Inferior parietal cortex (tissue), 1 donor: ENCODE data around the gene CFH.
"Not testable (repeated sequence)": the region's sequence is repeated elsewhere in the genome, so short reads cannot be mapped to it uniquely, and the experiment has no call there.

Source experiments
- DNase-seq: peaks from one replicate; pipeline ENCODE4 v3.0.0-alpha.2; 2016; ENCODE audit errors: extremely low spot score

Gene CFH

DNA sequence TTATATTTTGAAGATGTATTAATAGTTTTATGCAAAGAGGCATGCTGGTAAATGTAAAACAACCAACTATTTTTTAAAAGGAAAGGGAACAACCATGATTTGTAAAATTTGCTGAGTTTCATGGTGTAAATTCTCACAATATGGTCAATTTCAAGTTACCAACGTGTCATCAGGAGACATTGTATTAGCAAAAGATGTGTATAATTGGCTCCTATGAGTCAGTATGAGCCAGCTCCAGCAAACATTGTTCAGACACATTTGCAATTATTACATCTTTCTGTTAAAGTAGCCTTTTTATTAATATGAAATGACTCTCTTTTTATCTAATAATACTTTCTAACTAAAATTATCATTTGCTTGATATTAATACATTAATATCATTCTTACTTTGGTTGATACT lies 15.3 kb downstream of the CFH start:
- no peak for DNase-seq

DNA sequence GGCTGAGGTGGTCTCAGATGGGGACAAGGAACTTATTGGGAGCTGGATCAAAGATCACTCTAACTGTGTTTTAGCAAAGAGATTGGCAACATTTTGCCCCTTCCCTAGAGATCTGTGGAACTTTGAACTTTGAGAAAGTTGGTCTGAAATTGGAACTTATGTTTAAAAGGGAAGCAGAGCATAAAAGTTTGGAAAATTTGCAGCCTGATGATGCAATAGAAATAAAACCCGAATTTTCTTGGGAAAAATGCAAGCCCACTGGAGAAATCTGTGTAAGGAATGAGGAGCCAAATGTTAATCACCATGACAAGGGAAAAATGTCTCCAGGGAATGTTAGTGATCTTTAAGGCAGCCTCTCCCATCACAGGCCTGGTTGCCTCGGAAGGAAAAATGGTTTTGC lies 17.2 kb downstream of the CFH start:
- DNase-seq, result no peak

DNA sequence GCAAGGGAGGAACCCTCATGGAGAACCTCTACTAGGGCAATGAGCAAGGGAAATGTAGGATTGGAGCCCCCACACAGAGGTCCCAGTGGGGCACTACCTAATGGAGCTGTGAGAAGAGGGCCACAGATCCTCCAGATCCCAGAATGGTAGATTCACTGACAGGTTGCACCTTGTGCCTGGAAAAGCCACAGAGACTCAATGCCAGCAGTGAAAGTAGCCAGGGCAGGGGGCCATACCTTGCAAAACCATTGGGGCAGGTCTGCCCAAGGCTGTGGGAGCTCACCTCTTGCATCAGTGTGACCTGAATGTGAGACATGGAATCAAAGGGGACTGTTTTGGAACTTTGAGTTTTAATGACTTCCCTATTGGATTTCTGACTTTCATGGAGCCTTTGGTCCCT lies 17.9 kb downstream of the CFH start:
- no peak for DNase-seq

DNA sequence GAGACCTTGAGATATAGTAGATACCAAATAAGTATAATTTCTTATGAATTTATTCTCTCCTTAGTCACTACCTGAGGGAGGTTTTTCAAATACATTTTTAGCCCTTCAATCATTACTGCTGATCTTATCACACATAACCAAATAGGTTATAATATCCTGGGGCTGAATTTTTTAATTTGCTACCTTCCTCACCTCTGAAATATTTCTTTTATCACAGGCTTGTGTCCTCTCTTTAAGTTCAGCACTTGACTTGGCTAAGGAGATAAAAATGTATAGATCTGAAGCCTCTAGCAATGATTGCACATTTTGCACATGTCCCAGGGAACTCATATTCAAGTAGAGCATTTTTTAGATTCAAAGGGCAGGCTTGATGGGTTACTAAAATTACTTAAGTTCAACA lies 23.1 kb downstream of the CFH start:
- no peak for DNase-seq

DNA sequence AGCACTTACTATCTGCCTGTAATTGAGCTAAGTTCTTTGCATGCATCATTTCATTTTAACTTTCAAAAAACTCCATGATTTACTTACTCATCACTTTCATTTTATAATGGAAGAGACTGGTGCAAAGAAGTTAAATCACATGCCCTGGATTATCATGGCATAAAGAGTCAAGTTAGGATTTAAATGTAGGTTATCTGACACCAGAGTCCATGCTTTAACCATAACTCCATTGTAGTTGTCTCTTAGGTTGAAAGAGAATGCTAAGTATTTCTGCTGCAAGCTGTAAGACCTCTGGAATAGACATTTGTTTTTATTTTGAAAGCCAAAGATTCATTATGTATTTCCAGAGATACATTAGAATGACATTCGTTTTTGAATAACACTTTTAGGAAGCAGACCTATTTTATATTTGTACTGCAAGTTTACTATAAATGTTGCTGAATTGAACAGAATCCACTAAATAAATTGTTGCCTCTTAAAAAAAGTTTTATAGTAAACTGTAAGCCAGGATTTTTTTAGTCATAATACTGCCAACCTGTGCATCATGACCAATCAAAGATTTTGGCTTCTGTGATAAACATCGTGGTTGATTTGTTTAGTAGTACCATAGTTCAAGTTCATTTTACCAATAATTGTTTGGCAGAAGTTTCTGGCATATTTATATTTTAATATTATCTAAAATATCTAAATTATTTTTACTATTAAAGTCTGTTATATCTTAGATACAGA lies 26.1 kb downstream of the CFH start:
- DNase-seq, result no peak

DNA sequence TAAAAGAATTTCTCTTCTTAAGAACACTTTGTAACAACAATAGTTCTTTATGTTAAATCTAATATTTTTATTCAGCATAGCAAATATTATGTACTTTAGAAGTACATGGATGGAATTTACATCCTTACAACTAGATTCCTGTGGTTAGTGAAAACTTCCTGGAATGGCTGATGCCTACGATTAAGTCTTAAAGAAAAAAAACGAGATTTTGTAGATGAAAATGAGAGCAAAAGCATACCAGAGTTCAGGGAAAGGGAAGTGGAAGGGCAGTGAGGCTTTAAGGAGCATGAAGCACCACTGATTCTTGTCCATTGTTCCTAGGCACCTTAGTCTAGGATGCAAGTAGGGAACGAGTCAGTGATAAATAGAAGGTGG lies 26.7 kb downstream of the CFH start:
- DNase-seq, result no peak

DNA sequence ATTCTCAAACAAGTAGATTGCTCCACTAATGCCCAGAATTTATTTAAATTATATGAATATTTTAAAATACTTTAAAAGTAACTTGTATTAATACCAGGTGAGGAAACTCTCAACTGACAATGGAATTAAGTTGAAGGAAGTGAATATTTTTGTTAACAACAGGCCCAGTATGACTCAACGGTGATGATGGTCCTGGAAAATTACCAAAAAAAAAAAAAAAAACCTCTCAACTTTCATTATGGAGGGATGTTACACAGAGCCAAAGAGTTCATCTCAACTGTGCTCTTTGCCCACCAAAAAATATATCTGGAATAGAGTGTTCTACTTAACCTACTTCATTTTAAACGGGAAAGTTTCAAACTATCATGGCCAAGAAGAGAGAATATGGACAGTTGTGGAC lies 28.3 kb downstream of the CFH start:
- DNase-seq, result no peak

DNA sequence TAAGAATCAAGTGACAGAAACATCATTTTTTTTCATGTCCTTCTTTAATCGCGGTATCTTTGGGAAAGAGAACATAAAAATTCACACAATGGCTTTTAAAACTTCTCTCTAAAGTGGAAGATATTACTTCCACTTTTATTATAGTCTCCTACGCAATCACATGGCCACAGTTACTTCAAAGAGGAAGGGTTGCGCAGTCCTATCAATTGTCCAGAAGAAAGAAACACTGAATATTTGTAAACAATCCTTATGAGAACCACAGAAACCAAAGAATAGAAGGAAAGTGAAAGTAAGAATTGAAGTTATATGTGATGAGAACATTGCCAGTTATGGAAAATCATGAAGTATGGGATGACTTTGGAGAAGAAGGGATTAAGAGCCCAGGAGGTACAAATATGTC lies 32.6 kb downstream of the CFH start:
- no peak for DNase-seq

DNA sequence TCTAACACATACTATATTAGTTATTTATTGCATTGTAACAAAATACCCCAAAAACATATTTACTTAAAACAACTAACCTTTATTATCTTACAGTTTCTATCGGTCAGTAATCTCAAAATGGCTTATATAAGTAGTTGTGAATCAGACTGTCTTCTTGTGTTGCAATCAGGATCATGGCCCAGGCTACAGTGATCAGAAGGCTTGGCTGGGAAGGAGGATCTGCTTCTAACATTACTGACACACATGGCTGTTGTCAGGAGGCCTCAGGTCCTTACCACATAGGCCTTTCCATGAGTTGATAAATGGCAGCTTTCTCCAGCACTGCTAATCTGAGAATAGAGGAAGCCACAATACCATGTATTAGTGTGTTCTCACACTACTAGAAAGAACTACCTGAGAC lies 33.7 kb downstream of the CFH start:
- DNase-seq, result no peak

DNA sequence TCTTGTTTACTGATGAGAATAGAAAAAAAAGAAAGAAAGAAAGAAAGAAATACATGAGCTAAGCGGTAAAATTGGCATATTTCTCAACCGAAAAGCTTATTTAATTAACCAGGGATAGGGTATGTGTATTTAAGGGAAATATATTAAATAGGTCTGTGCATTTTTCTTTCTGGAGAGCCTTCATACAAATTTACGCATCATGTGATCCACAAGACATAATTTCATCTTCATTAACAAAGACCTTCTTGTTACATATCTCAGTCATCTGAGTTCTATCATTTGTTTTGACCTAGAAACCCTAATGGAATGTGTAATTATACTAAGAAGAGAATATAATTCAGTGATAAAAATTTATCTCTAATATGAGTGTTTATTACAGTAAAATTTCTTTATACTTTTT lies 37.2 kb downstream of the CFH start:
- no peak for DNase-seq

DNA sequence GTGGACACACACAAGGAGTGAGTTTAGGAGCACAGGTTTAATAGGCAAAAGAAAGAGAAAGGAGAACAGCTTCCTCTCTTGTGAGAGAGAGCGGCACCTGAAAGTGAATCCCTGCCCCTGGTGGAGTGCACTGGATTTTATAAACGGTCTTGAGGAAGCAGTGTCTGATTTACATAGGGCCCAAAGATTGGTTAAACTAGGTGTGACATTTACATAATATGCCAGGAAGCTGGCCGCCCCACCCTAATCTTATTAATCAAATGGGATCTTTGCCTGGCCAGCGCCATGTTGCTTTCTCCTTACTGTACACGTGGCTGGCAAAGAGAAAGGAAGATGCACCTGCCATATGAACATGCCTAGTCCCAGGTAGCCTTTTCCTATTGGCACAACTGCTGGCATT lies 38.7 kb downstream of the CFH start:
- DNase-seq, result no peak

DNA sequence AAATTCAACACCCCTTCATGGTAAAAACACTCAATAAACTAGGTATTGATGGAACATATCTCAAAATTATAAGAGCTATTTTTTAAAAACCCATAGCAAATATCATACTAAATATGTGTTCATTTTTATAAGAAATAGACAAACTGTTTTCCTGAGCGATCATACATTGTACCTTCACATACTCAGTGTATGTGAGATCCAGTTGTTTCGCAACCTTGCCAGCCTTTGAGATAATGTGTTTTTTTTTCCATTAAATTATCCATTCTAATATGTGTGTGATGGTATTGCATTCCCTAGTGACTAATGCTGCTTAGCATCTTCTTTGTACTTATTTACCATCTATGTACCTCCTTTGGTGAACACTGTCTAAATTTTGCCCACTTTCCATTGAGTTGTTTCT lies 47.1 kb downstream of the CFH start:
- no peak for DNase-seq

DNA sequence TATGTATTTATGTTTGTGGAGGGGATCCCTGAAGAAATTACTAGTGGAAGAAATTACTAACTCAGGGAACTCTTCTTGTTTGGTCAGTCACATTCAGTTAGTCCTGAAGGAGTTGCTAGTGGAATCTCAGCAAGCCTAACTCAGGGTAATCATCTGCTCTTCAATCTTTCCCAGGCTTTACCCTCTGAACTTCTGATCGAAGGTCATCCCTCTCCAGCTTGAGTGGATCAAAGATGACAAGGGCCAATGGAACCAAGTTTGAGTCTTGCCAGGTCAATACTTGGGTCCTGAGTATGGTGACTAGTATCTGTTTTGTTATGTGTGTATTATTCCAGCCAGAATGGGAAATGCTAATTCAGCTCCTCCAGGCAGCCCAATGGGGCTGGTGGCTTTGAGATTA lies 49.3 kb downstream of the CFH start:
- no peak for DNase-seq

DNA sequence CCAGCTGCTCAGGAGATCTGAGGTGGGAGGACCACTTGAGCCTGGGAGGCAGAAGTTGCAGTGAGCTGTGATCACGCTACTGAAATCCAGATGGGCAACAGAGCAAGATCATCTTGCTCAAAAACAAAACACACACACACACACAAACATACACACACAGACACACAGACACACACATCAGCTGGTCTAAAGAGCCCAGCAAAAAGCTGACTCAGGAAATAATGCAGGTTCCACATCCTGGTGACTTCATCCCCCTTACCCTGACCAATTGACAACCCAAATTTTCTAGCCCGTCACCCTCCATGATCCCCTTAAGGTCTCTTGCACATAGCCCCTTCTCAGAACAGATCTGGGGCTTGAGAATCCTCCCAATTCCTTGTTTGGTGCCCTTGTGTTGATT lies 58.0 kb downstream of the CFH start:
- DNase-seq, result not testable (repeated sequence)

DNA sequence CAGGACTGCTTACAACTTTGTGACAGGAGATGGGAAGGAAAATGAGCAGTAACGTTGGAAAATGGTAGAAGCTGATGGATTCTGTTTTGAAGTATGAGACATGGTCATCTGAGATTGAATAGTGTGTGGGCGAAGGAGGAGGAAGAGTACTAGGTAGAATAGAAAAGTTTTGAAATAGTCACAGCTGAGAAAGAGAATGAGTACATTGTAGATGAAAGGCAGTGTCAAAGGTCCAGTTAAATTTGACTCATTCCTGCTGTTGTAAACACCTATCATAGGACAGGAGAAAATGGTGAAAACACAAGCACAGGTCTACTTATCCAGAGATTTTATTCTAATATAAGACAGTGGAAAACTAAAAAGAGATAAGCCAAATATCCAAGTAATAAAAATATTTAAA lies 66.0 kb downstream of the CFH start:
- no peak for DNase-seq

DNA sequence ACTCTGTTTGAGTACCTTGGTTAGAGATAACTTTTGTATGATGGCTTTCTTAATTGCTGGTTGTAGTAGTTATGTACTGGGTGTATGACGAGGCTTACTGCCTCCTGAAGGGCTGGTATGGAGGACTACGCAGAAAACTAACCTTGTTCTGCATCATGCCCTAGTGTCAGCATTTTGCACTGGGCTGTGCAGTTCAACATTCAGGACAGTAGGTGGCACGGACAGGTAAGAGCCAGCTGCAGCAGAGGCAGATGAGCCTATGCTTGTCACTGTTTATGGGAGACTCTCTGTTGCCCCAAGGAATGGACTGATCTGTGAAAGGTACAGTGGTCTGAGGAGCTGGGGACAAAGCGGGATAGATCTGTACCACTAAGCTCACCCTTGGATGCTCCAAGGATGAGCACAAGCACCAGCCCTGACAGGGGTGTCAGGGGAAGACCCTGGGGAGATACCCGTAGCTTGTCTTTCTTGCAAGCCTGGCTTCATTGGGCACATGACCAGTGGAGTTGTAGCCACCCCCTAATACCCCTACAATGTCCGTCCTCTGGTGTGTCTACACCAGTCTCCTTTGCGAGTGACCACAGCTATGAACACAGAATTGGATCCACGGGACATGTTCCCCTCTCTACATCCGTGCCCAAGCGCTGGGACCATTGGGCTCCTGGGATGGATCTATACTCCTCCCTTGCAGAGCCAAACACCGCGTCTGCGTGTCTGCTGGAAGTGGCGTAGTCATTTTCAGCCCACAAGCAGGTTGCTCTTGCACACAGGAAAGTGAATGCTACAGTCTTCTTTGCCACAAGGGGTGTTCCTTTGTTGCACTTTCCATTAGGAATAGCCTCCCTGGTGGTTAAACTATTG lies 71.7 kb downstream of the CFH start:
- DNase-seq, result no peak

DNA sequence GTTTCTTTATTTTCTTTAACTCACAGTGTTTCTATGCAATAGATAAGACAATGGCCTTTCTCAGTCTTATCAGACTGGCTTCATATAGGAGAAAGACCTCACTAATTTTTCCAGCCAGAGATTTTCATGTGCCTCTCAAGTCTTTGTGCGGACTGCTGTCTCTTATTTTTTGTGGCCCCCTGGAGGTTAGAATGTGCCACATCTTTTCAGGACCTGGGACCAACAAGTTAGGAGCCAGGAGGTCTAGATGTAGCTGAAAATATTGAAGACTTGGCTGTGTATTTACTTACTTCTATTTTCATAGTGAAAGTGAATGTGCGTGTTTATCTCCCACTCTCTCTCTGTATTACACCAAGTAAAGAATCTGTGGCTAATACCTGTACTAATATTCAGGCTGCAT lies 80.7 kb downstream of the CFH start:
- no peak for DNase-seq

DNA sequence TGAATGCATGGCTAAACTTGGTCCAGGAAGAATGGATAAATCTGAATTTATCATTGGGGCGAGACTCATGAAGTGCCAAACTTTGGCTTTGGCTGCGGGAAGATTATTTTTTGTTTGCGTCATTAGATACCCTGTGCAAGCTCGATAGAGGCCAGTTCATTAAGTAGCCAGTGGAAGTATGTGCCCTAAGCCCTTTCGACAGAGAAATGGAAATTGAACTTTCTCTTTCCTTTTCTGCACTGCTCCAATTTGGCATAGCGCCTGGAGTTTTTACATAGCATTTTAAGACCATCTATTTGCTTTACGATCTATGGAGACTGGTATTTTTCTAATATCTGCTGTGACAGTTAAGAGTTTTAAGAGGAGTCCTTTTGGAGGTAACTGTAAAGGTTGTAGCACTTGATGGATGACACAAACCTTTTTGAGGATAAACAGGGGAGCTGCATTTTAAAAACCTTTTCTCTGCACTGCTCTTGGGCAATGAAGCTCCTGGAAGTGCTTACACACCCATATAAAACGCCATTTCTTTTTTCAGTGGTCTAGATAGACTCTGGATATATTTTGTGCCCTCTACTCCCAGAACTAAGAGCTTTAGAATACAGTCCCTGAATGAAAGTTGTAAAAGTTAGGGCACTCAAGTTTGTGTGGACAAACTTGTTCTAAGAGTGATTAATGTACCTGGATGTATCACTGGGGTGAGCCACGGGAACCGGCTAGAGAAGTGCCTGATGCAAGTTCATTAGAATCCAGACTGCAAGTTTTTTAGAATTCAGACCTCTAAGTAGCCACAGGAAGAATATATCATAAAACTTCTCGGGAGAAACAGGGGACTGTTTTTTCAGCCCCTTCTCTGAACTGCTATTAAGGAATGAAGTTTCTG lies 81.5 kb downstream of the CFH start:
- DNase-seq, result no peak

DNA sequence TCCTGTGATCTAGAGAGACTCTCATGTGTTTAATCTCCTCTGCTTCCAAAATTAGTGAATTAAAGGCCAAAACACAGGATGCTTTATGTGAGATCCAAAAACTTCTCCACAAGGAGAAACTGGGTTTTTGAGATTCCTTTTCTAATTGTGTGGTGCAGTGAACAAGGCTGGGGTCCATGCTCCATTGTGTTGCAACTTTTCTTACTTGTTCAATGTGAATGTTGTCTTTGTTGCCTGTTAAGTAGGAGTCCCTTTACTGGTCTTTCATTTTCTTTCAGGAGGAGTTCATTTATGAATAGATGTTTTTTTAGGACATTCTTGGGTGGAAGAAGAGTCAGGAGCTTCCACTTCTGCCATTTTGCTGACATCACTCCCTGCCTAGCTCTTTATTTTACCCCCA lies 82.2 kb downstream of the CFH start:
- no peak for DNase-seq

DNA sequence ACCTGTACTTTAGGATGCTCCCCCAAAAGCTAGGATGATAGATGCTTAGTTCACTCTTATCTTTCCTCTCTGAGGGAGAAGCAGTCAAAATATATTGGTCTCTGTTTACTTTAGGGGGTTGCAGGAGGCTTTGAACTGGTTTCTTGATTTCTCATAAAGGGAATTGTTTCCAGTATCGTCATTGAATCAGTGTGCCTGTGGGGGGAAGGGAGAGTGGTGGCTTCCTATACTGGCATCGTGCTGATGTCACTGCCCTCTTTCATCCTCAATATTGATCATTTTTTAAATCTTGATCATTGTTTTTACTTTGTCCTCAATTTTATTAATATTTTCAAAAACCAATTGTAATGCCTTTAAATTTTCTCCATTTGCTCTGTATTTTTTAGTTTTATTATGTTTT lies 82.6 kb downstream of the CFH start:
- no peak for DNase-seq

DNA sequence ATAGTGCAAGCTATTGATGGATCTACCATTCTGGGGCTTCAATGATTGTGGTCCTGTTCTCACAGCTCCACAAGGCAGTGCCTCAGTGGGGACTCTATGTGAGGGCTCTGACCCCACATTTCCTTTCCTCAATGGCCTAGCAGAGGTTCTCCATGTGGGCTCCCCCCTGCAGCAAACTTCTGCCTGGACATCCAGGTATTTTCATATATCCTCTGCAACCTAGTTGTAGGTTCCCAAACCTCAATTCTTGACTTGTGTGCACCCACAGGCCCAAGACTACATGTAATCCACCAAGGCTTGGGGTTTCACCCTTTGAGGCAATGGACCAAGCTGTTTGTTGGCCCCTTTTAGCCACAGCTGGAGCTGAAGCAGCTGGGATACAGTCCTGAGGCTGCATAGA lies 86.9 kb downstream of the CFH start:
- DNase-seq, result no peak

DNA sequence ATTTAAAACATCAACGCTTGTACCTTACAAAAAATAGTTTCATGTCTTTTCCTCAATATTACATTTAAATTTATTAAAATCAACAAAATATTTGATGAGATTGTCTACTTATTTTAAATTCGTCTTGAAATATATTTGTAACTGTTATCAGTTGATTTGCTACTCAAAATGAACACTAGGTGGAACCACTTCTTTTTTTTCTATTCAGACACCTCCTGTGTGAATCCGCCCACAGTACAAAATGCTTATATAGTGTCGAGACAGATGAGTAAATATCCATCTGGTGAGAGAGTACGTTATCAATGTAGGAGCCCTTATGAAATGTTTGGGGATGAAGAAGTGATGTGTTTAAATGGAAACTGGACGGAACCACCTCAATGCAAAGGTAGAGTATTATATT lies 91.4 kb downstream of the CFH start:
- DNase-seq, result not testable (repeated sequence)
